Activated naive CD8-positive, alpha-beta T cell treated with anti-CD3 and anti-CD28 coated beads, Interleukin-2, amount 10 ng/mL, durations not matched to agents 7 days and 5 days (primary cell): ENCODE measurements around the gene TWIST1. TPM values are rescaled to one million over a fixed set of nuclear protein-coding genes. Genes with fewer than 3 reads are reported as not detected.

Experiments
- ATAC-seq: fragments of 150-1000 bp; cut with Tn5 transposase; one replicate; pipeline ENCODE4 v1.10.0; 2021; ENCODE audit warnings: low read depth, moderate library complexity
- POLR2A ChIA-PET: fragments of 350-600 bp; sonication (Branson Sonifier 250); formaldehyde crosslinking; loops from one replicate; lab custom pipeline; 2021; ENCODE audit warnings: antibody characterized with exemption; lab: Charles Lee
- DNase-seq: peaks from one replicate; pipeline ENCODE4 v3.0.0; 2021
- H3K27ac Mint-ChIP-seq: one replicate; pipeline ENCODE4 v1.8.0; 2022; ENCODE audit warnings: mild to moderate bottlenecking, mixed read lengths
- H3K27me3 Mint-ChIP-seq: one replicate; pipeline ENCODE4 v1.8.0; 2022; ENCODE audit warnings: mild to moderate bottlenecking, moderate library complexity, mixed read lengths
- H3K36me3 Mint-ChIP-seq: one replicate; pipeline ENCODE4 v1.8.0; 2021; ENCODE audit warnings: mild to moderate bottlenecking, mixed read lengths
- H3K4me1 Mint-ChIP-seq: one replicate; pipeline ENCODE4 v1.8.0; 2021; ENCODE audit warnings: mixed read lengths
- H3K4me3 Mint-ChIP-seq: one replicate; pipeline ENCODE4 v1.8.0; 2022; ENCODE audit warnings: mild to moderate bottlenecking, moderate library complexity, mixed read lengths
- H3K9me3 Mint-ChIP-seq: one replicate; pipeline ENCODE4 v1.8.0; 2021; ENCODE audit warnings: mixed read lengths
- total RNA-seq, 2 experiments: library from RNA; stranded (reverse); gene quantifications; one replicate each; pipeline ENCODE4 v1.2.3, GENCODE V29; 2021

Gene TWIST1
- total RNA-seq, 2 experiments from 2014 or later, result not detected

GRCh38 chr7:19119372-19119771 is 1.9 kb upstream of the TWIST1 start:
- H3K9me3 Mint-ChIP-seq, result no peaks in the 10 kb centered on the region
- H3K4me3 Mint-ChIP-seq, result no peak overlapping the region
- no peaks in the 10 kb centered on the region for H3K36me3 Mint-ChIP-seq
- DNase-seq, result no peak
- no peak overlapping the region for H3K27ac Mint-ChIP-seq
- H3K4me1 Mint-ChIP-seq, result peaks cover 2% of the 10 kb centered on the region
- peaks cover 48% of the 10 kb centered on the region for H3K27me3 Mint-ChIP-seq
- no peak for ATAC-seq
- POLR2A ChIA-PET, result no interaction called here

GRCh38 chr7:19118636-19119371 is 1.4 kb upstream of the TWIST1 start:
- peaks cover 54% of the 10 kb centered on the region for H3K27me3 Mint-ChIP-seq
- POLR2A ChIA-PET, result no interaction called here
- H3K27ac Mint-ChIP-seq, result no peak overlapping the region
- no peak for DNase-seq
- H3K9me3 Mint-ChIP-seq, result no peaks in the 10 kb centered on the region
- no peak overlapping the region for H3K4me3 Mint-ChIP-seq
- H3K36me3 Mint-ChIP-seq, result no peaks in the 10 kb centered on the region
- peaks cover 2% of the 10 kb centered on the region for H3K4me1 Mint-ChIP-seq
- no peak for ATAC-seq

- POLR2A ChIA-PET, result no interaction called here
- no peaks in the 10 kb centered on the region for H3K36me3 Mint-ChIP-seq
- DNase-seq (peak; percentile 27), ATAC-seq (no peak)
- H3K4me1 Mint-ChIP-seq, result peaks cover 2% of the 10 kb centered on the region
- peak overlapping the region; percentile 42 for H3K27ac Mint-ChIP-seq
- peaks cover 62% of the 10 kb centered on the region for H3K27me3 Mint-ChIP-seq
- no peaks in the 10 kb centered on the region for H3K9me3 Mint-ChIP-seq
- peak overlapping the region; percentile 13 for H3K4me3 Mint-ChIP-seq
Measured at GRCh38 chr7:19117870-19118608, 603 bp upstream of the TWIST1 start.

- H3K4me1 Mint-ChIP-seq, result peaks cover 2% of the 10 kb centered on the region
- peak overlapping the region; percentile 44 for H3K4me3 Mint-ChIP-seq
- peak; percentile 34 for DNase-seq
- POLR2A ChIA-PET, result interaction anchor here (0.6 kb wide), 1 partner anchor 1477 kb away, joined by 3 read pairs; no protein-coding TSS in a partner anchor
- H3K27ac Mint-ChIP-seq, result peak overlapping the region; percentile 51
- no peak for ATAC-seq
- H3K9me3 Mint-ChIP-seq, result no peaks in the 10 kb centered on the region
- H3K36me3 Mint-ChIP-seq, result no peaks in the 10 kb centered on the region
- H3K27me3 Mint-ChIP-seq, result peaks cover 72% of the 10 kb centered on the region
Measured at GRCh38 chr7:19116121-19117090, 1.0 kb downstream of the TWIST1 start.

- no peaks in the 10 kb centered on the region for H3K9me3 Mint-ChIP-seq
- H3K27me3 Mint-ChIP-seq, result peaks cover 73% of the 10 kb centered on the region
- ATAC-seq (no peak), DNase-seq (no peak)
- H3K36me3 Mint-ChIP-seq, result no peaks in the 10 kb centered on the region
- POLR2A ChIA-PET, result no interaction called here
- H3K4me3 Mint-ChIP-seq, result no peak overlapping the region
- no peak overlapping the region for H3K27ac Mint-ChIP-seq
- H3K4me1 Mint-ChIP-seq, result peaks cover 2% of the 10 kb centered on the region
Measured at GRCh38 chr7:19114551-19114855, 2.9 kb downstream of the TWIST1 start.

- H3K27ac Mint-ChIP-seq, result no peak overlapping the region
- POLR2A ChIA-PET, result no interaction called here
Measured at GRCh38 chr7:19113855-19114550, 3.4 kb downstream of the TWIST1 start.

GRCh38 chr7:19113002-19113350 is 4.5 kb downstream of the TWIST1 start:
- H3K9me3 Mint-ChIP-seq, result peaks cover 1% of the 10 kb centered on the region
- ATAC-seq, result no peak

More at GRCh38 chr7:19113855-19114550, 3.4 kb downstream of the TWIST1 start:
- H3K4me1 Mint-ChIP-seq, result peaks cover 2% of the 10 kb centered on the region
- DNase-seq (no peak), ATAC-seq (no peak)
- peaks cover under 1% of the 10 kb centered on the region for H3K9me3 Mint-ChIP-seq
- H3K36me3 Mint-ChIP-seq, result no peaks in the 10 kb centered on the region
- H3K27me3 Mint-ChIP-seq, result peaks cover 74% of the 10 kb centered on the region
- no peak overlapping the region for H3K4me3 Mint-ChIP-seq

GRCh38 chr7:19112274-19113001 is 5.0 kb downstream of the TWIST1 start:
- Mint-ChIP-seq H3K36me3 (peaks cover 2% of the 10 kb centered on the region), H3K27ac (no peak overlapping the region), H3K27me3 (peaks cover 80% of the 10 kb centered on the region), H3K4me3 (no peak overlapping the region), H3K4me1 (peaks cover 2% of the 10 kb centered on the region), H3K9me3 (peaks cover 1% of the 10 kb centered on the region)
- ATAC-seq (no peak), DNase-seq (peak; percentile 28)
- POLR2A ChIA-PET, result no interaction called here

More at GRCh38 chr7:19113002-19113350, 4.5 kb downstream of the TWIST1 start:
- POLR2A ChIA-PET, result no interaction called here
- H3K4me3 Mint-ChIP-seq, result no peak overlapping the region
- DNase-seq, result no peak
- peaks cover 75% of the 10 kb centered on the region for H3K27me3 Mint-ChIP-seq
- H3K36me3 Mint-ChIP-seq, result peaks cover 2% of the 10 kb centered on the region
- H3K4me1 Mint-ChIP-seq, result peaks cover 2% of the 10 kb centered on the region
- no peak overlapping the region for H3K27ac Mint-ChIP-seq

- ATAC-seq (no peak), DNase-seq (no peak)
- no peak overlapping the region for H3K27ac Mint-ChIP-seq
- peaks cover 88% of the 10 kb centered on the region for H3K27me3 Mint-ChIP-seq
- H3K4me1 Mint-ChIP-seq, result peaks cover 2% of the 10 kb centered on the region
- peaks cover 2% of the 10 kb centered on the region for H3K36me3 Mint-ChIP-seq
- H3K9me3 Mint-ChIP-seq, result peaks cover 1% of the 10 kb centered on the region
- no peak overlapping the region for H3K4me3 Mint-ChIP-seq
- POLR2A ChIA-PET, result no interaction called here
Measured at GRCh38 chr7:19111474-19112273, 5.8 kb downstream of the TWIST1 start.

- H3K36me3 Mint-ChIP-seq, result peaks cover 2% of the 10 kb centered on the region
- DNase-seq (no peak), ATAC-seq (no peak)
- no peaks in the 10 kb centered on the region for H3K4me1 Mint-ChIP-seq
- H3K27ac Mint-ChIP-seq, result no peak overlapping the region
- peaks cover 91% of the 10 kb centered on the region for H3K27me3 Mint-ChIP-seq
- POLR2A ChIA-PET, result no interaction called here
- H3K9me3 Mint-ChIP-seq, result peaks cover 1% of the 10 kb centered on the region
- H3K4me3 Mint-ChIP-seq, result no peak overlapping the region
Measured at GRCh38 chr7:19110776-19111175, 6.7 kb downstream of the TWIST1 start.

GRCh38 chr7:19110026-19110730 is 7.3 kb downstream of the TWIST1 start:
- peaks cover 1% of the 10 kb centered on the region for H3K9me3 Mint-ChIP-seq
- no peak for DNase-seq
- no peaks in the 10 kb centered on the region for H3K4me1 Mint-ChIP-seq
- no peak overlapping the region for H3K4me3 Mint-ChIP-seq
- H3K27ac Mint-ChIP-seq, result no peak overlapping the region
- no peak for ATAC-seq
- peaks cover 93% of the 10 kb centered on the region for H3K27me3 Mint-ChIP-seq
- H3K36me3 Mint-ChIP-seq, result peaks cover 2% of the 10 kb centered on the region
- POLR2A ChIA-PET, result no interaction called here
